ENCODE results near the gene RAF1. TPM values are rescaled to one million over a fixed set of nuclear protein-coding genes. Genes with fewer than 3 reads are reported as not detected.

The RAF1 gene
- total and polyA plus RNA-seq, 9 of the 15 experiments (the other 6 are each of a cell fraction or from before 2014, with no cell fraction given), result 28.0 to 183 (median 85.6) TPM

- TF ChIP-seq SNIP1 (IDR thresholded peaks at IDR 0.05; ENCODE audit: low read depth), result no peak
- peak in 1 of 2 experiments; percentile 23; a peak in 1 of 4 replicates for TF ChIP-seq RAD21 (CRISPR knock-in tag; conservative IDR thresholded peaks at IDR 0.05 in 1 of 2, IDR thresholded peaks at IDR 0.05 in 1 of 2)
- TF ChIP-seq FOXJ2 (tag; IDR thresholded peaks at IDR 0.05), result no peak
- TF ChIP-seq NCOA6 (IDR thresholded peaks at IDR 0.05), result no peak
- TF ChIP-seq CTCF (IDR thresholded peaks at IDR 0.05 in 2 of 3, conservative IDR thresholded peaks at IDR 0.05 in 1 of 3; ENCODE audit: insufficient read depth in 2 of 3, low read depth in 1 of 3, low read length in 3 of 3), result peak in 2 of 3 experiments; percentile 1 to 25; a peak in 2 of 6 replicates
- no peak for TF ChIP-seq FOXO4 (CRISPR knock-in tag; IDR thresholded peaks at IDR 0.05)
- TF ChIP-seq E2F1 (CRISPR knock-in tag; IDR thresholded peaks at IDR 0.05), result no peak
- no peak overlapping the region for H3K9ac ChIP-seq (ENCODE audit: insufficient read depth in 1 of 2, low read depth in 2 of 2, low read length in 2 of 2)
- no TSS peak for BruUV-seq (replicated peaks)
- FAIRE-seq (no peak), DNase-seq (ENCODE audit: extremely low read depth in 1 of 4, low spot score in 3 of 4) (peak in 2 of 4 experiments; percentile 56 to 61), ATAC-seq (no peak)
- H3K27ac ChIP-seq (ENCODE audit: extremely low read depth, low read depth, low read length), result no peak overlapping the region
- in situ Hi-C loops (cut with MboI) (no loop called here), intact Hi-C loops (cut with micrococcal nuclease) (no loop called here)
- H3K4me1 ChIP-seq (replicated peaks in 1 of 2; ENCODE audit: control insufficient read depth in 2 of 2, insufficient read depth in 2 of 2, low read length in 2 of 2), result no peaks in the 10 kb centered on the region
- ChIA-PET POLR2A (interaction anchor here (0.5 to 1.5 kb wide), 6 partner anchors 18 to 459 kb away, joined by 3 to 6 read pairs (median 4); no protein-coding TSS in a partner anchor), CTCF (ENCODE audit: low intra/inter-chr PET ratio) (interaction anchor here (1.3 kb wide), 1 partner anchor 119 kb away, joined by 4 read pairs; no protein-coding TSS in a partner anchor)
- no peak overlapping the region for H2AFZ ChIP-seq (ENCODE audit: low read depth, low read length)
- no peaks in the 10 kb centered on the region for H4K20me1 ChIP-seq (replicated peaks; ENCODE audit: control insufficient read depth, insufficient read depth, low read length)
- H3K4me3 ChIP-seq, result no peak overlapping the region
- 76% methylated on average over 1 of the region's 1 CpG for WGBS (ENCODE audit: insufficient coverage, low coverage, missing lambda C conversion rate)
- H3K4me2 ChIP-seq (ENCODE audit: insufficient read depth, low read length), result no peak overlapping the region
- no peaks in the 10 kb centered on the region for H3K9me1 ChIP-seq (ENCODE audit: control insufficient read depth, insufficient read depth, low read length)
- H3K9me3 ChIP-seq (replicated peaks; ENCODE audit: control insufficient read depth, insufficient read depth, low read depth, low read length), result no peaks in the 10 kb centered on the region
- peaks cover 95% of the 10 kb centered on the region for H3K36me3 ChIP-seq (ENCODE audit: control insufficient read depth, insufficient read depth, low read length)
- no peaks in the 10 kb centered on the region for H3K79me2 ChIP-seq (ENCODE audit: control insufficient read depth, insufficient read depth, low read length)
- H3K27me3 ChIP-seq (ENCODE audit: control insufficient read depth in 2 of 2, insufficient read depth in 2 of 2, low read length in 2 of 2), result no peaks in the 10 kb centered on the region
Measured at GRCh38 chr3:12601072-12601471, 62.8 kb downstream of the RAF1 start.

Measured in K562 (cell line).